K562 (cell line): ENCODE measurements around the gene TSSK6. TPM values are rescaled to one million over a fixed set of nuclear protein-coding genes. Genes with fewer than 3 reads are reported as not detected.

Experiments used
- CREB3L1 ChIP-seq: fragments of 450-650 bp; IDR thresholded peaks from 2 replicates; pipeline ENCODE4 v1.6.1; 2014; ENCODE audit warnings: low read depth, mild to moderate bottlenecking, moderate library complexity, borderline replicate concordance
- CREB5 ChIP-seq: fragments of 250-450 bp; sonication (Bioruptor Pico); IDR thresholded peaks from 2 replicates; pipeline ENCODE4 v1.5.0; 2020; ENCODE audit warnings: mild to moderate bottlenecking
- CTBP1 ChIP-seq: fragments of 450-650 bp; IDR thresholded peaks from 2 replicates; pipeline ENCODE4 v1.6.1; 2016; ENCODE audit warnings: borderline replicate concordance
- DIDO1 ChIP-seq: fragments of 450-650 bp; IDR thresholded peaks from 2 replicates; pipeline ENCODE4 v1.6.1; 2016; ENCODE audit warnings: low read depth, missing biosample characterization, missing genetic modification characterization
- ETS2 ChIP-seq: IDR thresholded peaks from 2 replicates; pipeline ENCODE4 v1.6.1; 2016; ENCODE audit warnings: borderline replicate concordance, missing genetic modification characterization, mild to moderate bottlenecking, moderate library complexity, missing compliant biosample characterization; ENCODE audit not compliant: poor library complexity, severe bottlenecking
- FOXA1 ChIP-seq: fragments of 450-650 bp; IDR thresholded peaks from 2 replicates; pipeline ENCODE4 v1.6.1; 2016; ENCODE audit warnings: mild to moderate bottlenecking, borderline replicate concordance
- HMG20A ChIP-seq: fragments of 450-650 bp; formaldehyde crosslinking; conservative IDR thresholded peaks from 2 replicates; pipeline ENCODE4 v1.4.0; 2020; ENCODE audit warnings: mild to moderate bottlenecking, mixed read lengths
- MAFF ChIP-seq: IDR thresholded peaks from 2 replicates; pipeline ENCODE4 v1.6.1; 2012; ENCODE audit warnings: low read length, improper control_type of control experiment
- MAZ ChIP-seq, 2 experiments: fragments of 450-650 bp in 1 of 2; sonication (generic) in 1 of 2; formaldehyde crosslinking; IDR thresholded peaks in 1 of 2; conservative IDR thresholded peaks in 1 of 2; 2 replicates each; pipeline versions ENCODE4 v1.4.0 to v1.5.0; 2020; ENCODE audit warnings: mild to moderate bottlenecking in 1 of 2, missing genetic modification reagents in 1 of 2
- PHF21A ChIP-seq: fragments of 450-650 bp; IDR thresholded peaks from 2 replicates; pipeline ENCODE4 v1.6.1; 2017; ENCODE audit warnings: low read depth, borderline replicate concordance
- PURB ChIP-seq: sonication (generic); formaldehyde crosslinking; IDR thresholded peaks from 2 replicates; pipeline ENCODE4 v1.9.0; 2021; ENCODE audit warnings: low read depth, mild to moderate bottlenecking, missing genetic modification reagents
- RNF219 ChIP-seq: fragments of 250-450 bp; sonication (Bioruptor Pico); IDR thresholded peaks from 2 replicates; pipeline ENCODE4 v1.5.0; 2022; ENCODE audit warnings: mild to moderate bottlenecking
- SAFB2 ChIP-seq: fragments of 200-400 bp; formaldehyde crosslinking; IDR thresholded peaks from 2 replicates; pipeline ENCODE4 v1.6.1; 2018; ENCODE audit warnings: borderline replicate concordance, low read length, low read depth, moderate library complexity; ENCODE audit not compliant: severe bottlenecking
- SMAD3 ChIP-seq: fragments of 450-650 bp; formaldehyde crosslinking; conservative IDR thresholded peaks from 2 replicates; pipeline ENCODE4 v1.4.0; 2020; ENCODE audit warnings: mild to moderate bottlenecking
- SREBF1 ChIP-seq: fragments of 150-350 bp; IDR thresholded peaks from 2 replicates; pipeline ENCODE4 v1.6.1; 2014; ENCODE audit warnings: antibody characterized with exemption, low read depth, low read length, borderline replicate concordance
- SREBF2 ChIP-seq: sonication (generic); formaldehyde crosslinking; IDR thresholded peaks from 2 replicates; pipeline ENCODE4 v1.4.0; 2020; ENCODE audit warnings: mild to moderate bottlenecking, missing genetic modification reagents
- USF2 ChIP-seq: sonication (generic); formaldehyde crosslinking; IDR thresholded peaks from 2 replicates; pipeline ENCODE4 v1.5.0; 2020; ENCODE audit warnings: missing genetic modification reagents
- ZBTB9 ChIP-seq: fragments of 450-650 bp; formaldehyde crosslinking; IDR thresholded peaks from 2 replicates; pipeline ENCODE4 v1.4.0; 2020; ENCODE audit warnings: mild to moderate bottlenecking, moderate library complexity
- ZNF274 ChIP-seq: IDR thresholded peaks from 2 replicates; pipeline ENCODE4 v1.6.1; 2011; ENCODE audit warnings: low read depth, mild to moderate bottlenecking, low read length, moderate library complexity, borderline replicate concordance
- ZNF830 ChIP-seq: fragments of 250-450 bp; sonication (Bioruptor Pico); IDR thresholded peaks from 2 replicates; pipeline ENCODE4 v1.5.0; 2021; ENCODE audit warnings: mild to moderate bottlenecking
- polyA plus RNA-seq, 8 experiments: library from polyadenylated mRNA; depleted of rRNA in 4 of 8; stranded (reverse) in 5 of 8; unstranded in 3 of 8; fragments of >200 nt; fragmentation: Nextera tagmentation in 2 of 8; fragmentation: Illumina TruSeq in 1 of 8; extraction: Ambion mirVana in 2 of 8; extraction: Trizol in 1 of 8; gene quantifications; 2 replicates each; pipeline versions ENCODE4 v1.2.1 to v1.2.3, GENCODE V29; 2011 to 2014; ENCODE audit warnings: inconsistent platforms in 1 of 8, missing spikeins in 1 of 8
- total RNA-seq, 7 experiments: library from RNA; depleted of rRNA in 6 of 7; stranded (reverse); fragments of >200 nt in 6 of 7; fragmentation: Illumina TruSeq in 2 of 7; extraction: Trizol in 2 of 7; gene quantifications; 2 replicates each; pipeline versions ENCODE4 v1.2.1 to v1.2.3, GENCODE V29; 2011 to 2021; ENCODE audit warnings: low replicate concordance in 1 of 7

The TSSK6 gene
- total and polyA plus RNA-seq, 9 of the 15 experiments (the other 6 are each of a cell fraction or from before 2014, with no cell fraction given), result 0.21 to 2.6 (median 1.5) TPM; not detected in 3

DNA sequence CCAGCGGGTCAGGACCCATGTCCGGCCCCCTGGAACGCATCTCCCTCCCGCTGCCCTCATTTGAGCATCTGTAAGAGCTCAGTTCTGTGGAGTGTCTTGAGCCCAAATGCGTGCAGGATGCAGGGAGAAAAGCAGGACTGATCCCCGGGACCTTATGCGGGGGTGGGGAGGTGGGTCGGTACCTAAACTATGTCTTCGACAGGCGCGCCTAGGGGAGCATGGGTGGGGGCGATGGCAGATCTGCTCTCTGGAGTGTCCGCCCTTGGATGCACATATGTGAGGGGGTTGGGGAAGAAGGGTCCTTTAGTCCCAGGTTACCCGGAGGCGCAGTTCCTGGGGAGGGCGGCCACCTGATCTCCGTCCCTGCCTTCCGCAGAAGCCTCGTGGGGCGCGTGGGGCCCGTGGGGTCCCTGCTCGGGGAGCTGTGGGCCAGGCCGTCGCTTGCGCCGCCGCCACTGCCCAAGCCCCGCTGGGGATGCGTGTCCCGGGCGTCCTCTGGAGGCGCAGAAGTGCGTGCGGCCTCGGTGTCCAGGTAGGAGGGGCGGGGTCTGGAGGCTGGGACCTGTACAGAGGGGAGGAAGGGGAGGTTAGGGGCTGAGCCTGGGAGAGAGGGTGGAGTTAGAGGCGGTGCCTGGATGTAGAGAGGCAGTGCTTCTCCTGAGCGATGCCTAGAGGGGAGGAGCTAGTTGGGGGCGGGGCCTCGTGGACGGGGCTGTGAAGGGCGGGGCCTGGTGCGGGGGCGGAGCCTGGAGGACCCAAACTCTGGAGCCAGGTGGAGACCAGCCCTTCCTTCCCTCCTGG, 25.6 kb upstream of the TSSK6 start (continued):
- TF ChIP-seq MAZ (CRISPR knock-in tag; conservative IDR thresholded peaks at IDR 0.05 in 1 of 2, IDR thresholded peaks at IDR 0.05 in 1 of 2) (0 out of 4 replicates have a peak, but pooled peaks of 1 of the 2 experiments have one; percentile 10), HMG20A (CRISPR knock-in tag) (no peak), CREB5 (no peak), RNF219 (CRISPR knock-in tag) (no peak), USF2 (CRISPR knock-in tag) (no peak), SAFB2 (no peak), CTBP1 (0 out of 2 replicates have a peak, but pooled peaks have one; percentile 19), FOXA1 (no peak), CREB3L1 (no peak), ZBTB9 (CRISPR knock-in tag) (no peak), SMAD3 (CRISPR knock-in tag) (no peak), ZNF274 (no peak), SREBF2 (CRISPR knock-in tag) (no peak), DIDO1 (tag) (no peak), PHF21A (no peak), SREBF1 (no peak), ETS2 (tag) (no peak), PURB (CRISPR knock-in tag) (no peak), ZNF830 (CRISPR knock-in tag) (no peak), MAFF (no peak)
